Measurements from ENCODE around the gene TMPO.
A peak's percentile ranks its signal among the peaks of the same experiment; 100 is the strongest.
"Not testable (repeated sequence)": the region's sequence is repeated elsewhere in the genome, so short reads cannot be mapped to it uniquely, and the experiment has no call there.

TMPO gene

DNA sequence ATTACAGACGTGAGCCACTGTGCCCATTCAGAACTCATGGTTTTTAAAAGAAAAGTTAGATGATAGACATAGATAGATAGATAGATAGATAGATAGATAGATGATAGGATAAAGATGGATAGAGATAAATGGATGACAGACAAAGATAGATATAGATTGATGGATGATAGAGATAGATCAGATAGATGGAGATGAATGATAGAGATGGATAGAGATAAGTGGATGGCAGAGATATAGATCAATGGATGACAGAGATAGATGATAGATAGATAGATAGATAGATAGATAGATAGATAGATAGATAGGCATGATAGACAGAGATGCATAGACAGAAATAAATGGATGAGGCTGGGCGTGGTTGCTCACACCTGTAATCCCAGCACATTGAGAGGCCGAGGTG is 64.4 kb downstream of the TMPO start:
- no peak for DNase-seq

DNA sequence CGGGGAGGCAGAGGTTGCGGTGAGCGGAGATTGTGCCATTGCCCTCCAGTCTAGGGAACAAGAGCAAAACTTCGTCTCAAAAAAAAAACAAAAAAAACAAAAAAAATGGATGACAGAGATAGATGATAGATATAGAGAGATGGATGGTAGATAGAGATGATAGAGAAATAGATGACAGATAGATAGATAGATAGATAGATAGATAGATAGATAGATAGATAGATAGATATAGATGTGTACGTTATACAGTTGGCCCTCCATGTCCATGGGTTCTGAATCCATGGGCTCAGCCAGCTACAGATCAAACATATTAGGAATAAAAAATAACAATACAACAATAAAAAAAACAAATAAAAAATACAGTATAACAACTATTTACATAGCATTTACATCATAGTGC is 65.3 kb downstream of the TMPO start:
- no peak for DNase-seq

DNA sequence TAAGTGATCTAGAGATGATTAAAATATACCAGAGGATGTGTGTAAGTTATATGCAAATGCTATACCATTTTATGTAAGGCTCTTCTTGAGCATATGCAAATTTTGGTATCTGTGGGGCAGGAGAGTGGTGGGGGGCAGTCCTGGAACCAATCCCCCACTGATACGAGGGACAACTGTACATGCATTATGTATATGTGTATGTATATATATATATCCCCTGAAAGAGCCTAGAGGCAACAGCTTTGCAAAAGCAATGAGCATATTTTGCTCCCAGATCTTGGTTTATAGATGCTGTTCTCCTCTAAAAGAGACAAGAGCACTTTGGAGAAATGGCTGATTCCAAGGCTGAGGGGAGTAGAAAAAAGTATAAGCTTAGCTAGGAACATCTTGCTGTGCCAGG is 65.7 kb downstream of the TMPO start:
- no peak for DNase-seq

DNA sequence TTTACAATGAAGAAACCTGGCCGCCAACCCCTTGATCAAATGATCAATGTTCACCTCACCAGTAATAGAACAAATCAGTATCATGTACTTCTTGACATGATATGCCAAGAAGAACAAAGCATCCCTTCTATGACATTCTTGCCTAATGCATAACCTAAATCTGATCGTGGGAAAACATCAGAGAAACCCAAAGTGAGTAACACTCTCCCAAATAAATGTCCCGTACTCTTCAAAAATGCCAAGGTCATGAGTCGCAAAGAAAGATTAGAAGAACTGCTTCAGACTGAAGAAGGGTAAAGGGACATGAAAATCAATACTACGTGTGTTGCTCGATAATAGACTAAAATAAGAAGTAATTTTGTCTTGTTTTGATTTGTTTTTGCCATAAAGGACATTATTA is 66.7 kb downstream of the TMPO start:
- DNase-seq, result no peak

DNA sequence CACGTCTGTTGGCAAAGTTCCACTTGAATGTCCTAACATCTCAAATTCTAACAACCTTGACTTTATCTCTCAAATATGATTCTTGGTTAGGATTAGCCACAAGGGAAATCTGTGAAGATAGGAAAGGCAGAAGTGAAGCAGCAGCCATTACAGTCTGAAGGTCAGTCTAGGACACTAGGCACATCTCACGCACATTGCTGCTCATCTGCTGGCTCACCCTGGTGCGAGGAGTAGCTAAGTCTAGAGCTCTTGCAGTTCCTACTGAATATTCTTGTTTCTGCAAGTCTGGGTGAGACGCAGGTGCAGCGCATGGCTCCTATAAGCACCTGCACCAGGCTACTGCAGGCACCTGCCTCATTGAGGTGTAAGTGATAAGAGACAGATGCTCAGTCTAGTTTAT is 71.7 kb downstream of the TMPO start:
- DNase-seq, result no peak

DNA sequence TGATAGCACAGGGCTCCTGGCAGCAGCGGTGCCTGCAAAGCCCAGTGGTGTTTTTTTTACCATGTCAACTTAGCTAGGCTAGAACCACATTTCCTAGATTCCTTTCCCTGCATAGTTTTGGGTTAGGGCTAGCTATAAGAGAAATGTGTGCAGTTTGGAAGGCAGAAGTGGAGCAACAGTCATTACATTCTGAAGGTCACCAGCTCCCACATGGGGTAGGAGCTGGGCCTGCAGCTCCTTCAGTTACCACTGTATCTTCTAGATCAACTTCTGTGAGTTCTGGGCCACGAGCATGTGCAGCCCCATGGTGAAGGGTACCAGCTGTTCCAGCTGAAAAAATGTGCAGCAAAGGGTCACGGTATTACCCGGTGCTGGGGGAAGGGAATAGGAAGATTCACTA is 75.8 kb downstream of the TMPO start:
- no peak for DNase-seq

DNA sequence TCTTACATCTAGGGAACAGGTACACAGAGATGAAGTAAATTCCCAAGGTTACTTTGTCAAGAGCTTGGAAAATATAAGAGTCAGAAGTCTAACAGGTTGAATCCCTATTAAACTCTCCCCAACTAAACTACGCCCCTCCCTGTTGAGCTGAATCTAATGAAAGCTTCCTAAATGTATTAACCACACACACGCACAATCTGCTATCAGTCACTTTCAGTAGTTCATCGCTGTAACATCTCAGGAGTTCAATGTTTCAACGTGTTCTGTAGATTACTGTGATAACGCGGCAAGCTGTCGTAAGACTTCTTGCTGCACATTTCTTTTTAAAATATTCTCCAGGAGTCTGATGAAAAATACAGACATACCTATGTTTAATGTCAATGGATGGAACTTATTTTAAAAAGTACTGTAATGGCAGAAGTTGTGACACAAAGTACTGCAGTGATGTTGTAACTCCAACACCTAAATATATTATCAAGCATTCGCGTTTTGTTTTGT is 77.5 kb downstream of the TMPO start:
- no peak for DNase-seq

DNA sequence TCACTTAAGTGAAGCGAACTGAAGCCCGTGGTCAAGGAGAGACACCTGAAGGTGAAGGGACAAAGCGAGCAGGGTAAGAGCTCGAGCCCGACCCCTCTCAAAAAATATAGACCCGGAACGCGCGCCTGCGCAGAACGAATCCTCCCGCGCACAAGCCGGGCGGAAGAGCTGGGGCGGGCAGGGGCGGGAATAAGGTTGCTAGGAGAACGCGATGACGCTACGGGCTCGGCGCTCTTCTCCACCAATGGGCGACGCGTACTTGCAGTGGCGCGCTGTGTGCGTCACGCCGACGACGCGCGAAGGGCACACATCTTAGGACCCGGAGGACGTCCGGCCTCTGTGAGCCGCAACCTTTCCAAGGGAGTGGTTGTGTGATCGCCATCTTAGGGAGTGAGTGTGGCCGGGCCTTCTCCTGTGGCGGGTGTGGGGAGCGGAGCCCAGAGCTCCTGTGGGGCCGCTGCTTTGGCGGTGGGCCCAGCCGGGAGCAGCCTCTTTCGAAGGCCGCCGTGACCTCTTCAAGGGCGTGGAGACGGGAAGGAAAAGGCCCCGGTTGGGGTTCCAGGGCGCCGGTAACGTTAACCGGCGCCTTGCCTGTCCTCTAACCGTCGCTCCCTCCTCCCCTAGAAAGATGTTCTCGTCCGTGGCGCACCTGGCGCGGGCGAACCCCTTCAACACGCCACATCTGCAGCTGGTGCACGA is 78.1 kb downstream of the TMPO start, which contains the start of gene SLC25A3:
Gene SLC25A3, plus strand, starts transcription at position 336 of the 699 bp plus-strand sequence. Its CDS starts 293 bp downstream, at position 629.
- peak; percentile 92 for DNase-seq

DNA sequence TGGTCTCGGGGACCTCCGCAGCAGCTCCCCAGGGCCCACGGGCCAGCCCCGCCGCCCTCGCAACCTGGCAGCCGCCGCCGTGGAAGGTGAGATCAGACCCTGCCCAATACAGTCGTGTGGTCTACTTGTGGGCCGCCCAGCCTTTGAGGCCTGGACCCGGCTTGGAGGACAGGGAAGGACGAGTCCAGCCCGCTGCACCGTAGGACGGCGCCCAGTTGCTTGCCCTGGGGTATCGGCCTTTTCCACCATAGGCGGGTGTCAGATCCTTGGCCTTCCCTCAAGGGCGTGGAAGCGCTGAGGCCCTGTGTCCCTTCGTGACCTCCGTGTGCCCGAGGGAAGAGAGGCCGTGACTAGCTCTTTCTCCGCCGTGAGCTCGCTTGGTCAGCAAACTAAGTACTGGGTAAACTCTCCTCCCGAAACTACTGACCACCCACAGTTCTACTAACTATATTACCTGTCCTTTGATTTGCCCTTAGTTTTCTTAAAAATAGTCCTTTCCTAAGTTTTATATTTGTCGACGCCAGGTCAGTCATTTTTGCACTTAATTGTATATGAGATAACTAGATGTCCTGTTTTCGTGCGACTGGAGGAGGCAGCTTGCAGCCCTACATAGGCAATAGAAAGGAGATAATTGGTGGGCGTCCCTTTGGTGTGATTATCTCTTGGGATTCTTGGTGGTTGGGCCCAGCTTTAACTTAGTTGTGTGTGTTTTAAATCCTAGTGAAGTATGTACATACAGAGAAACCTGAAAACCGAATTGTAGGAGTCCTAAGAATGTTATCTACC is 78.9 kb downstream of the TMPO start:
- DNase-seq, result no peak

DNA sequence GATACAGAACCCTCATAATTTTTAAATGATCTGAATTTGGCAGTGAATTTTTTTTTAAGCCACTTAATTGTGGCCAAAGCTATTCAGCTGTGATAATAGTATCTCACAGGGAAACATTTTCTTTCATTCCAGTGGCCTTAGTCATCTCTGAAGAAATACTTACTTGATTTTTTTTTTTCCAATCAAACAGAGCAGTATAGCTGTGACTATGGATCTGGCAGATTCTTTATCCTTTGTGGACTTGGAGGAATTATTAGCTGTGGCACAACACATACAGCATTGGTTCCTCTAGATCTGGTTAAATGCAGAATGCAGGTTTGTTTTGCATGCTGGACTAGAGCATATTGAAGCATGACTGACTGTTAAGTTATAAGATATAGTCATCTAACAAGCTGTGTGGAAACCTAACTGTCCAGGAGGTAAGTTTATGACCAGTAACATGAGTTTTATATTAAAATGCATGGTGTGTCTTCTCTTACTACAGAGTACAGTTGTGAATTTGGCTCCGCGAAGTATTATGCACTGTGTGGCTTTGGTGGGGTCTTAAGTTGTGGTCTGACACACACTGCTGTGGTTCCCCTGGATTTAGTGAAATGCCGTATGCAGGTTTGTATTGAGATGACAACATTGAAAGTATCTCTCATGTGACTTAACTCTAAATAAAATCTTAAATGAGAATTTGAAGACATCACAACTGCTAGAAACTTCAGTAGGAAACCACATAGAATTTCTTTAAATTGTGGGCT is 80.0 kb downstream of the TMPO start:
- no peak for DNase-seq

DNA sequence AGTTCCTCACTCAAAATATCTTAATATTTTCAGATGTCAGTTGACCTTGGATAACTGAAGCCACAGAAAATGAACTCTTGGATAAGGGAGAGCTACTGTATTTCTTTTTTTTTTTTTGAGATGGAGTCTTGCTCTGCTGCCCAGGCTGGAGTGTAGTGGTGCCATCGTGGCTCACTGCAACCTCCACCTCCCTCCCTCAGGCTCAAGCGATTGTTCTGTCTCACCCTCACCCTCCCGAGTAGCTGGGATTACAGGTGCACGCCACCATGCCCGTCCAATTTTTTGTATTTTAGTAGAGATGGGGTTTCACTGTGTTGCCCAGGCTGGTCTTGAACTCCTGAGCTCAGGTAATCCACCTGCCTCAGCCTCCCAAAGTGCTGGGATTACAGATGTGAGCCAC is 81.9 kb downstream of the TMPO start:
- not testable (repeated sequence) for DNase-seq
